Activated CD8-positive, alpha-beta T cell treated with anti-CD3 and anti-CD28 coated beads for 36 hours (primary cell): ENCODE results near the gene FAM32A. TPM values are rescaled to one million over a fixed set of nuclear protein-coding genes. Genes with fewer than 3 reads are reported as not detected.

ENCODE experiments used
- ATAC-seq: fragments of 200-7000 bp; cut with Tn5 transposase; one replicate; pipeline ENCODE4 v1.10.0; 2021; ENCODE audit warnings: mild to moderate bottlenecking, moderate library complexity
- CTCF ChIA-PET: fragments of 350-600 bp; sonication (Branson Sonifier 250); formaldehyde crosslinking; loops from one replicate; lab custom pipeline; 2021; ENCODE audit warnings: antibody characterized with exemption; lab: Charles Lee
- POLR2A ChIA-PET: fragments of 350-600 bp; sonication (Branson Sonifier 250); formaldehyde crosslinking; loops from one replicate; lab custom pipeline; 2021; ENCODE audit warnings: antibody characterized with exemption; lab: Charles Lee
- DNase-seq: peaks from one replicate; pipeline ENCODE4 v3.0.0-alpha.2; 2020
- H3K27ac Mint-ChIP-seq: one replicate; pipeline ENCODE4 v1.8.0; 2021; ENCODE audit warnings: mild to moderate bottlenecking, mixed read lengths
- H3K27me3 Mint-ChIP-seq: one replicate; pipeline ENCODE4 v1.8.0; 2021; ENCODE audit warnings: mixed read lengths
- H3K36me3 Mint-ChIP-seq: one replicate; pipeline ENCODE4 v1.8.0; 2021; ENCODE audit warnings: low read depth, mixed read lengths
- H3K4me1 Mint-ChIP-seq: one replicate; pipeline ENCODE4 v1.8.0; 2021; ENCODE audit warnings: low read depth, mixed read lengths
- H3K4me3 Mint-ChIP-seq: one replicate; pipeline ENCODE4 v1.8.0; 2021; ENCODE audit warnings: mild to moderate bottlenecking, moderate library complexity, mixed read lengths
- H3K9me3 Mint-ChIP-seq: one replicate; pipeline ENCODE4 v1.8.0; 2021; ENCODE audit warnings: mixed read lengths
- CTCF ChIP-seq: fragments of 200-600 bp; IDR thresholded peaks from one replicate; pipeline ENCODE4 v1.8.0; 2022; ENCODE audit warnings: antibody characterized with exemption, mild to moderate bottlenecking
- intact Hi-C: fragments of 100-400 bp; cut with micrococcal nuclease; formaldehyde crosslinking; loops from one replicate; pipeline ENCODE4 v1.10.0; 2022
- total RNA-seq, 2 experiments: library from RNA; stranded (reverse); gene quantifications; one replicate each; pipeline ENCODE4 v1.2.3, GENCODE V29; 2021

The FAM32A gene
- total RNA-seq, 2 experiments from 2014 or later = 41.7 to 44.7 TPM

GRCh38 chr19:16226878-16227836 lies 41.9 kb downstream of the FAM32A start:
- ChIA-PET POLR2A (interaction anchor here (1.1 to 1.3 kb wide), 2 partner anchors 9 to 12 kb away, joined by 3 read pairs; no protein-coding TSS in a partner anchor), CTCF (no interaction called here)
- no peaks in the 10 kb centered on the region for H3K27me3 Mint-ChIP-seq
- no peak for DNase-seq
- no peak overlapping the region for H3K27ac Mint-ChIP-seq
- no peaks in the 10 kb centered on the region for H3K9me3 Mint-ChIP-seq
- ATAC-seq = no peak
- intact Hi-C loops = no loop called here
- no peak for TF ChIP-seq CTCF
- H3K4me3 Mint-ChIP-seq = no peak overlapping the region
- peaks cover 40% of the 10 kb centered on the region for H3K36me3 Mint-ChIP-seq
- no peaks in the 10 kb centered on the region for H3K4me1 Mint-ChIP-seq

GRCh38 chr19:16227837-16228636 lies 42.8 kb downstream of the FAM32A start:
- Mint-ChIP-seq H3K27ac (no peak overlapping the region), H3K9me3 (no peaks in the 10 kb centered on the region), H3K36me3 (peaks cover 34% of the 10 kb centered on the region), H3K4me3 (no peak overlapping the region), H3K27me3 (no peaks in the 10 kb centered on the region), H3K4me1 (peaks cover 5% of the 10 kb centered on the region)
- POLR2A ChIA-PET = interaction anchor here (1.1 kb wide), 1 partner anchor 11 kb away, joined by 3 read pairs; no protein-coding TSS in a partner anchor
- DNase-seq = no peak
- intact Hi-C loops = no loop called here
- CTCF ChIA-PET = interaction anchor here (1.2 kb wide), 1 partner anchor 19 kb away, joined by 3 read pairs; no protein-coding TSS in a partner anchor
- no peak for TF ChIP-seq CTCF
- no peak for ATAC-seq

- H3K27me3 Mint-ChIP-seq = no peaks in the 10 kb centered on the region
- no peaks in the 10 kb centered on the region for H3K9me3 Mint-ChIP-seq
- no peak overlapping the region for H3K4me3 Mint-ChIP-seq
- H3K4me1 Mint-ChIP-seq = peaks cover 6% of the 10 kb centered on the region
- ChIA-PET CTCF (interaction anchor here (1.0 to 1.2 kb wide), 2 partner anchors 18 to 154 kb away, joined by 3 read pairs; no protein-coding TSS in a partner anchor), POLR2A (interaction anchor here (1.1 kb wide), 1 partner anchor 10 kb away, joined by 3 read pairs; no protein-coding TSS in a partner anchor)
- H3K27ac Mint-ChIP-seq = no peak overlapping the region
- intact Hi-C loops = no loop called here
- peaks cover 29% of the 10 kb centered on the region for H3K36me3 Mint-ChIP-seq
- ATAC-seq = no peak
- no peak for DNase-seq
- no peak for TF ChIP-seq CTCF
These were observed 43.6 kb downstream of the FAM32A start for GRCh38 chr19:16228637-16229321.

GRCh38 chr19:16229322-16229641 lies 44.1 kb downstream of the FAM32A start:
- Mint-ChIP-seq H3K27ac (no peak overlapping the region), H3K4me1 (peaks cover 10% of the 10 kb centered on the region), H3K9me3 (no peaks in the 10 kb centered on the region), H3K4me3 (no peak overlapping the region), H3K27me3 (no peaks in the 10 kb centered on the region), H3K36me3 (peaks cover 28% of the 10 kb centered on the region)
- DNase-seq (no peak), ATAC-seq (no peak)
- CTCF ChIA-PET = interaction anchor here (1.0 to 1.2 kb wide), 2 partner anchors 18 to 153 kb away, joined by 3 read pairs; no protein-coding TSS in a partner anchor
- POLR2A ChIA-PET = no interaction called here
- no peak for TF ChIP-seq CTCF
- intact Hi-C loops = no loop called here
